ENCODE data around the gene CFAP20DC.
"Not testable (repeated sequence)": the region's sequence is repeated elsewhere in the genome, so short reads cannot be mapped to it uniquely, and the experiment has no call there.

CFAP20DC gene

DNA sequence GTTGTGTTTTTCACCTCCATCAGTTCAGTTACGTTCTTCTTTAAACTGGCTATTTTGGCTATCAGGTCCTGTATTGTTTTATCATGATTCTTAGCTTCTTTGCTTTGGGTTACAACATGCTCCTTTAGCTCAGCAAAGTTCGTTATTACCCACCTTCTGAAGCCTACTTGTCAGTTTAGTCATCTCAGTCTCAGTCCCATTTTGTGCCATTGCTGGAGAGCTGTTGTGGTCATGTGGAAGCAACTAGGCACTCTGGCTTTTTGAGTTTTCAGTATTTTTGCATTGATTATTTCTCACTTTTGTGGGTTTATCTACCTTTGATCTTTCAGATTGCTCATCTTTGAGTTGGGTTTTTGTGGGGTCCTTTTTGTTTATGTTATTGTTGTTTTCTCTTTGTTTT is 151.3 kb downstream of the CFAP20DC start:
- peaks cover 42% of the 10 kb centered on the region for H3K9me3 Mint-ChIP-seq
- H3K27ac Mint-ChIP-seq = no peak overlapping the region
- TF ChIP-seq, protein P1, sequence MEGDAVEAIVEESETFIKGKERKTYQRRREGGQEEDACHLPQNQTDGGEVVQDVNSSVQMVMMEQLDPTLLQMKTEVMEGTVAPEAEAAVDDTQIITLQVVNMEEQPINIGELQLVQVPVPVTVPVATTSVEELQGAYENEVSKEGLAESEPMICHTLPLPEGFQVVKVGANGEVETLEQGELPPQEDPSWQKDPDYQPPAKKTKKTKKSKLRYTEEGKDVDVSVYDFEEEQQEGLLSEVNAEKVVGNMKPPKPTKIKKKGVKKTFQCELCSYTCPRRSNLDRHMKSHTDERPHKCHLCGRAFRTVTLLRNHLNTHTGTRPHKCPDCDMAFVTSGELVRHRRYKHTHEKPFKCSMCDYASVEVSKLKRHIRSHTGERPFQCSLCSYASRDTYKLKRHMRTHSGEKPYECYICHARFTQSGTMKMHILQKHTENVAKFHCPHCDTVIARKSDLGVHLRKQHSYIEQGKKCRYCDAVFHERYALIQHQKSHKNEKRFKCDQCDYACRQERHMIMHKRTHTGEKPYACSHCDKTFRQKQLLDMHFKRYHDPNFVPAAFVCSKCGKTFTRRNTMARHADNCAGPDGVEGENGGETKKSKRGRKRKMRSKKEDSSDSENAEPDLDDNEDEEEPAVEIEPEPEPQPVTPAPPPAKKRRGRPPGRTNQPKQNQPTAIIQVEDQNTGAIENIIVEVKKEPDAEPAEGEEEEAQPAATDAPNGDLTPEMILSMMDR (IDR thresholded peaks at IDR 0.05) = no peak
- no peak for DNase-seq
- no peaks in the 10 kb centered on the region for H3K27me3 Mint-ChIP-seq (ENCODE audit: low read depth, poor library complexity)
- H3K36me3 Mint-ChIP-seq (ENCODE audit: low read depth) = peaks cover 40% of the 10 kb centered on the region
- no peak overlapping the region for H3K4me3 Mint-ChIP-seq
- H3K4me1 Mint-ChIP-seq = peaks cover 13% of the 10 kb centered on the region

DNA sequence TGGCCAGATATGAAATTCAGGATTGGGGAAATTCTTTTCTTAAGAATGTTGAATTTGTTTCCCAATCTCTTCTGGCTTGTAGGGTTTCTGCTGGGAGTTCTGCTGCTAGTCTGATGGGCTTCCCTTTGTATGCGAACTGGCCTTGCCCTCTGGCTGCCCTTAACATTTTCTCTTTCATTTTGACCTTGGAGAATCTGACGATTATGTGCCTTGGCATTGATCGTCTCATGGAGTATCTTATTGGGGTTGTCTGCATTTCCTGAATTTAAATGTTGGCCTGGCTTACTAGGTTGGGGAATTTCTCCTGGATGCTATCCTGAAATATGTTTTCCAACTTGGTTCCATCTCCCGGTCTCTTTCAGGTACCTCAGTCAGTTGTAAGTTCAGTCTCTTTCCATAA is 152.2 kb downstream of the CFAP20DC start:
- Mint-ChIP-seq H3K27me3 (ENCODE audit: low read depth, poor library complexity) (no peaks in the 10 kb centered on the region), H3K4me1 (peaks cover 13% of the 10 kb centered on the region), H3K36me3 (ENCODE audit: low read depth) (peaks cover 43% of the 10 kb centered on the region), H3K27ac (no peak overlapping the region), H3K9me3 (peaks cover 45% of the 10 kb centered on the region), H3K4me3 (no peak overlapping the region)
- DNase-seq = no peak
- TF ChIP-seq, protein P1 (IDR thresholded peaks at IDR 0.05) = no peak

DNA sequence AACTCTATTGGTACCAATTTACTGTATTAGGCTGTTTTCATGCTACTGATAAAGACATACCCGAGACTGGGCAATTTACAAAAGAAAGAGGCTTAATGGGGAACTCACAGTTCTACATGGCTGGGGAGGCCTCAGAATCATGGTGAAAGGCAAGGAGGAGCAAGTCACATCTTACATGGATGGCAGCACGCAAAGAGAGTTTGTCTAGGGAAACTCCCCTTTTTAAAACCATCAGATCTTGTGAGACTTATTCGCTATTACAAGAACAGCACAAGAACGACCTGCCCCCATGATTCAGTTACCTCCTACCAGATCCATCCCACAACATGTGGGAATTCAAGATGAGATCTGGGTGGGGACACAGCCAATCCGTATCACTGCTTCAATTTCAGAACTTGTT is 154.1 kb downstream of the CFAP20DC start:
- peaks cover 60% of the 10 kb centered on the region for H3K9me3 Mint-ChIP-seq
- H3K4me1 Mint-ChIP-seq = peaks cover 13% of the 10 kb centered on the region
- not testable (repeated sequence) for H3K4me3 Mint-ChIP-seq; H3K27me3 Mint-ChIP-seq (ENCODE audit: low read depth, poor library complexity); H3K27ac Mint-ChIP-seq; DNase-seq
- H3K36me3 Mint-ChIP-seq (ENCODE audit: low read depth) = peaks cover 57% of the 10 kb centered on the region

DNA sequence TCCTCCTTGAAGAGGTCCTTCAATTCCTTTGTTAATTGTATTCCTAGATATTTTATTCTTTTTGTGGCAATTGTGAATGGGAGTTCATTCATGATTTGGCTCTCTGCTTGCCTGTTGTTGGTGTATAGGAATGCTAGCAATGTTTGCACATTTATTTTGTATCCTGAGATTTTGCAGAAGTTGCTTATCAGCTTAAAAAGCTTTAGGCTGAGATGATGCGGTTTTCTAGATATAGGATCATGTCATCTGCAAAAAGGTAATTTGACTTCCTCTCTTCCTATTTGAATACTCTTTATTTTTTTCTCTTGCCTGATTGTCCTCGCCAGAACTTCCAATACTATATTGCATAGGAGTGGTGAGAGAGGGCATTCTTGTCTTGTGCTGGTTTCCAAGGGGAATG is 157.3 kb downstream of the CFAP20DC start:
- H3K4me1 Mint-ChIP-seq; H3K27me3 Mint-ChIP-seq (ENCODE audit: low read depth, poor library complexity); DNase-seq; H3K27ac Mint-ChIP-seq; H3K4me3 Mint-ChIP-seq: not testable (repeated sequence)
- H3K9me3 Mint-ChIP-seq = peaks cover 55% of the 10 kb centered on the region
- peaks cover 52% of the 10 kb centered on the region for H3K36me3 Mint-ChIP-seq (ENCODE audit: low read depth)

DNA sequence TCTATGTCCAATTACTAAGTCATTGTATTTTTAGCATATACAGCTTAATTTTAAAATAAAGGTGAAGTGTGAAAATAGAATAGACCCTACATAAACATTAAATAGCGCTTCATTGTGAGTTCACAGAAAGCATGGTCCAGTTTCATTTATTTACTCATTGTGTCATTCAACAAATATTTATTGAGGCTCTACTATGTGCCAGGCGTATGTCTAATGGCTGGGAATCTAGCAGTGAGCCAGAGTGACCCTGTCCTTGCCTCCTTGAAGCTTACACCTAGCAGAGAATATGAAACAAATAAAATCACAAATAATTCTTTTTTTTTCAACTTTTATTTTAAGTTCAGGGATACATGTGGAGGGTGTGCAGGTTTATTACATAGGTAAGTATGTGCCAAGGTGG is 161.7 kb downstream of the CFAP20DC start:
- peaks cover 17% of the 10 kb centered on the region for H3K36me3 Mint-ChIP-seq (ENCODE audit: low read depth)
- H3K4me3 Mint-ChIP-seq = no peak overlapping the region
- H3K4me1 Mint-ChIP-seq = no peaks in the 10 kb centered on the region
- DNase-seq = no peak
- H3K27ac Mint-ChIP-seq = no peak overlapping the region
- peaks cover 18% of the 10 kb centered on the region for H3K9me3 Mint-ChIP-seq
- TF ChIP-seq, protein P1 (IDR thresholded peaks at IDR 0.05) = no peak
- H3K27me3 Mint-ChIP-seq (ENCODE audit: low read depth, poor library complexity) = peaks cover 4% of the 10 kb centered on the region

DNA sequence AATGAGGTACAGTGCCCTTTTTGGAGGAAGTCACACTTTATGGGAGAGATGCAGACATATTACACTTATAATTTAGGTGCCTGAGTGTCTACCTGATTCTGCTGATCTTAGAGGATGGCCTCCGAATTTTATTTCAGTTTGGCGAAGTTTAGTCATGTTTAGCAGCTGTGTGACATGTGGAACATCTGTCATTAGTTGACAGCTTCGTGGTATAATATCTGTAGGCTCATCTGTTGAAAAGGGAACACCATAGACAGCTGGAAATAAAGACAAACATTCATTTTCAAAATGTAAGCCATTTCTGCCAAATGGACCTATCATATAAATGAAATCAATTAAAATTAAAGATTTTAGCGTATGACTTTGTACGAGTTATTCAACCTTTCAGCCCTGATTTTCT is 165.4 kb downstream of the CFAP20DC start:
- Mint-ChIP-seq H3K4me3 (no peak overlapping the region), H3K9me3 (no peaks in the 10 kb centered on the region), H3K36me3 (ENCODE audit: low read depth) (no peaks in the 10 kb centered on the region), H3K4me1 (no peaks in the 10 kb centered on the region), H3K27ac (no peak overlapping the region), H3K27me3 (ENCODE audit: low read depth, poor library complexity) (peaks cover 4% of the 10 kb centered on the region)
- TF ChIP-seq, protein P1 (IDR thresholded peaks at IDR 0.05) = no peak
- no peak for DNase-seq

DNA sequence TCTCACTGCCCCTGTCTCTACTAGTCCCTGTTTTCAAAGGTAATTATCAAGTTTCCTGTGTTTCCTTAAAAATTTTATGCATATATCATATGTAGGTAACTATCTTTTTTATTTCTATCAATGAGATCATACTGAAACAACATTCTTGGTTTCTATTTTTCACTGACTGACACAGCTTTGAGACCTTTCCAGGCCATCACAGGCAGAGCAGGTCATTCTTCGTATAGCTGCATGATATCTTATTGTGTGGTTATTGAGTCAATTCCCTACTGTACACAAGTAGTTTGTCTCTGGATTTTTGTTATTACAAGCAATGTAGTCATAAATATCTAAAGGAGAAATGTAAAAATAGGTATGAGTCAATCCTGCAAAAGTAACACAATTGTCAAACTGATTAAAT is 169.6 kb downstream of the CFAP20DC start:
- H3K4me3 Mint-ChIP-seq = no peak overlapping the region
- DNase-seq = no peak
- H3K27me3 Mint-ChIP-seq (ENCODE audit: low read depth, poor library complexity) = peaks cover 5% of the 10 kb centered on the region
- TF ChIP-seq, protein P1 (IDR thresholded peaks at IDR 0.05) = no peak
- no peaks in the 10 kb centered on the region for H3K36me3 Mint-ChIP-seq (ENCODE audit: low read depth)
- no peaks in the 10 kb centered on the region for H3K4me1 Mint-ChIP-seq
- no peak overlapping the region for H3K27ac Mint-ChIP-seq
- H3K9me3 Mint-ChIP-seq = no peaks in the 10 kb centered on the region

Measured in nephron progenitor cell (in vitro differentiated cells).